Measurements from ENCODE around the gene GPX2.

GRCh38 chr14:64947710-64948611 lies 5.4 kb upstream of the GPX2 start:
- TF ChIP-seq POLR2AphosphoS5 (IDR thresholded peaks at IDR 0.05; ENCODE audit: borderline replicate concordance, low read depth, low read length) (no peak), EZH2 (IDR thresholded peaks at IDR 0.05) (no peak)
